ENCODE data around the gene SLAMF8. TPM values are rescaled to one million over a fixed set of nuclear protein-coding genes. Genes with fewer than 3 reads are reported as not detected.

SLAMF8 gene
- total RNA-seq, 1 experiment from 2014 or later = not detected

DNA sequence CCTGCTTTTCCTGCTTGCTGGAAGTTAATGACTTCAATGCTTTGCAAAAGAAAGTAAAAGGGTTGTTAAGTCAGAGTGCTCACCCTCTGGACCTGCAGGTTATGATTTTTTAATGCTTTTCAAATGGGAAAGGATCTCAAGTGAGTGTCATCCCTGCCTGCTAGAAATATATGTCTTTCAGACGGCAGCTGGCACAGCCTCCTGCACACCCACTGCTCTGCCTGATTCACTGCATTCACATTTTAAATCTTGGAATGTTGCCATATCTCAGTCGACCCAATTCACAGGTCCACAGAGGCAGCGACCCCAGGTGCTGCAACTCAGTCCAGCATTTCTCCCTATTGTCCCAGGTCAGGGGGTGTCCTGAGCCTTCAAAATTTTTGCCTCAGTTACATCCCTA is 35.2 kb upstream of the SLAMF8 start:
- no peak overlapping the region for H2BK5ac ChIP-seq (ENCODE audit: insufficient read length, low read length)
- H3K4me1 ChIP-seq (ENCODE audit: insufficient read depth, low read length) = no peaks in the 10 kb centered on the region
- no peaks in the 10 kb centered on the region for H3K27me3 ChIP-seq (ENCODE audit: insufficient read depth, low read length)
- Mint-ChIP-seq H3K36me3 (ENCODE audit: insufficient read depth in 1 of 3, low read depth in 3 of 3) (no peaks in the 10 kb centered on the region), H3K9me3 (no peaks in the 10 kb centered on the region), H3K4me3 (no peak overlapping the region), H3K27me3 (ENCODE audit: low read depth) (no peaks in the 10 kb centered on the region; the same call in 1 of the 2 replicates), H3K27ac (no peak overlapping the region; a peak in 1 of 7 replicates), H3K4me1 (peaks cover 4 to 5% of the 10 kb centered on the region in 2 experiments; a peak in 3 of 4 replicates)
- TF ChIP-seq, protein P1, sequence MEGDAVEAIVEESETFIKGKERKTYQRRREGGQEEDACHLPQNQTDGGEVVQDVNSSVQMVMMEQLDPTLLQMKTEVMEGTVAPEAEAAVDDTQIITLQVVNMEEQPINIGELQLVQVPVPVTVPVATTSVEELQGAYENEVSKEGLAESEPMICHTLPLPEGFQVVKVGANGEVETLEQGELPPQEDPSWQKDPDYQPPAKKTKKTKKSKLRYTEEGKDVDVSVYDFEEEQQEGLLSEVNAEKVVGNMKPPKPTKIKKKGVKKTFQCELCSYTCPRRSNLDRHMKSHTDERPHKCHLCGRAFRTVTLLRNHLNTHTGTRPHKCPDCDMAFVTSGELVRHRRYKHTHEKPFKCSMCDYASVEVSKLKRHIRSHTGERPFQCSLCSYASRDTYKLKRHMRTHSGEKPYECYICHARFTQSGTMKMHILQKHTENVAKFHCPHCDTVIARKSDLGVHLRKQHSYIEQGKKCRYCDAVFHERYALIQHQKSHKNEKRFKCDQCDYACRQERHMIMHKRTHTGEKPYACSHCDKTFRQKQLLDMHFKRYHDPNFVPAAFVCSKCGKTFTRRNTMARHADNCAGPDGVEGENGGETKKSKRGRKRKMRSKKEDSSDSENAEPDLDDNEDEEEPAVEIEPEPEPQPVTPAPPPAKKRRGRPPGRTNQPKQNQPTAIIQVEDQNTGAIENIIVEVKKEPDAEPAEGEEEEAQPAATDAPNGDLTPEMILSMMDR (conservative IDR thresholded peaks at IDR 0.05) = no peak
- H3K23ac ChIP-seq (ENCODE audit: insufficient read length, low read depth, low read length) = no peak overlapping the region
- H3K18ac ChIP-seq (ENCODE audit: insufficient read length, low read depth, low read length) = no peak overlapping the region
- no peak overlapping the region for H3K4me2 ChIP-seq (ENCODE audit: insufficient read depth, insufficient read length, low read length)
- H3K4ac ChIP-seq (ENCODE audit: low read depth, low read length) = no peak overlapping the region
- no peak overlapping the region for H3K27ac ChIP-seq (ENCODE audit: insufficient read length, low read depth, low read length)
- H4K20me1 ChIP-seq (ENCODE audit: control insufficient read depth, insufficient read depth, insufficient read length) = no peaks in the 10 kb centered on the region
- no peak for DNase-seq
- H3K79me2 ChIP-seq (ENCODE audit: insufficient read depth, low read length) = no peaks in the 10 kb centered on the region
- H3K23me2 ChIP-seq (ENCODE audit: insufficient read length, low read depth, low read length, poor library complexity, severe bottlenecking) = no peaks in the 10 kb centered on the region
- H3K79me1 ChIP-seq (ENCODE audit: insufficient read depth, low read depth, low read length, poor library complexity, severe bottlenecking) = no peaks in the 10 kb centered on the region
- no peak overlapping the region for H2BK15ac ChIP-seq (ENCODE audit: low read depth, low read length)
- no peaks in the 10 kb centered on the region for H3K9me3 ChIP-seq (ENCODE audit: control insufficient read depth, low read depth, low read length)
- WGBS (ENCODE audit: extremely low coverage, insufficient read length, low lambda C conversion rate) = no CpG with 5 or more reads among the region's 3 CpGs
- no peak overlapping the region for H4K91ac ChIP-seq (ENCODE audit: insufficient read length, low read depth, low read length)
- no peak overlapping the region for H4K8ac ChIP-seq (replicated peaks; ENCODE audit: insufficient read length, low read depth, low read length)
- no peak overlapping the region for H2AFZ ChIP-seq (ENCODE audit: low read length)
- H3T11ph ChIP-seq (ENCODE audit: low read length) = no peak overlapping the region
- H2BK12ac ChIP-seq (ENCODE audit: insufficient read length, low read depth, low read length) = no peak overlapping the region
- no peak overlapping the region for H2BK20ac ChIP-seq (ENCODE audit: low read depth, low read length, poor library complexity, severe bottlenecking)
- H2BK120ac ChIP-seq (ENCODE audit: low read depth, low read length, poor library complexity, severe bottlenecking) = no peak overlapping the region
- H4K5ac ChIP-seq (ENCODE audit: insufficient read length, low read depth, low read length) = no peak overlapping the region
- H3K14ac ChIP-seq (ENCODE audit: insufficient read depth, low read length) = no peak overlapping the region
- no peak overlapping the region for H3K56ac ChIP-seq (ENCODE audit: insufficient read length, low read depth, low read length)
- no peak overlapping the region for H2AK5ac ChIP-seq (ENCODE audit: insufficient read length, low read length)
- no peak overlapping the region for H3K9ac ChIP-seq (ENCODE audit: extremely low read depth, insufficient read length, low read length)
